ENCODE results near the gene TRIM41.

TRIM41 gene

DNA sequence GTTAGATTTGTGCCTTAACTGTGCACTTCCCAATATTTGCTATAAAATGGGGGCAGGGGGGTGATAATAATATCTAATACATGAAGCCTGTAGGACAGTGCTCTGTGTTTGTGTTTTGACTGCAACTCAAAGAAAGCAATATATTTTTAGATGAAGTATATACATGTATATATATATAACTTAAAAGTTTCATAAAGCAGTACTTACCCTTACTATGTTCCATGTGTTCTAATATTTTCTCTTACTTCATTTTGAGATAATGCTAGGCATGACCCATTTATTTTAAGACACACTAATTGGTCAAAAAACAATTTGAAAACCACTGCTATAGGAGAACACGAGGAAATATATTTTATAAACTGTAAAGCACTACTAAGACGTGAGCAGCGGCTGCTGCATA is 35.5 kb downstream of the TRIM41 start:
- ATAC-seq, result no peak
- TF ChIP-seq ZNF8 (CRISPR knock-in tag; IDR thresholded peaks at IDR 0.05), result no peak
- TF ChIP-seq TCF4 (CRISPR knock-in tag; IDR thresholded peaks at IDR 0.05; ENCODE audit: borderline replicate concordance), result no peak
- no peak for TF ChIP-seq GLIS3 (CRISPR knock-in tag; IDR thresholded peaks at IDR 0.05)
- no peak for TF ChIP-seq ZC3H10 (CRISPR knock-in tag; IDR thresholded peaks at IDR 0.05)
- TF ChIP-seq POU6F1 (CRISPR knock-in tag; IDR thresholded peaks at IDR 0.05; ENCODE audit: borderline replicate concordance, low read depth), result no peak
- no peak for TF ChIP-seq SNAI2 (CRISPR knock-in tag; IDR thresholded peaks at IDR 0.05)
- no peak for TF ChIP-seq ESRRG (CRISPR knock-in tag; IDR thresholded peaks at IDR 0.05)
- TF ChIP-seq CSRNP3 (CRISPR knock-in tag; IDR thresholded peaks at IDR 0.05), result no peak
- no peak for TF ChIP-seq PPARA (CRISPR knock-in tag; IDR thresholded peaks at IDR 0.05; ENCODE audit: borderline replicate concordance)
- TF ChIP-seq, protein P1, sequence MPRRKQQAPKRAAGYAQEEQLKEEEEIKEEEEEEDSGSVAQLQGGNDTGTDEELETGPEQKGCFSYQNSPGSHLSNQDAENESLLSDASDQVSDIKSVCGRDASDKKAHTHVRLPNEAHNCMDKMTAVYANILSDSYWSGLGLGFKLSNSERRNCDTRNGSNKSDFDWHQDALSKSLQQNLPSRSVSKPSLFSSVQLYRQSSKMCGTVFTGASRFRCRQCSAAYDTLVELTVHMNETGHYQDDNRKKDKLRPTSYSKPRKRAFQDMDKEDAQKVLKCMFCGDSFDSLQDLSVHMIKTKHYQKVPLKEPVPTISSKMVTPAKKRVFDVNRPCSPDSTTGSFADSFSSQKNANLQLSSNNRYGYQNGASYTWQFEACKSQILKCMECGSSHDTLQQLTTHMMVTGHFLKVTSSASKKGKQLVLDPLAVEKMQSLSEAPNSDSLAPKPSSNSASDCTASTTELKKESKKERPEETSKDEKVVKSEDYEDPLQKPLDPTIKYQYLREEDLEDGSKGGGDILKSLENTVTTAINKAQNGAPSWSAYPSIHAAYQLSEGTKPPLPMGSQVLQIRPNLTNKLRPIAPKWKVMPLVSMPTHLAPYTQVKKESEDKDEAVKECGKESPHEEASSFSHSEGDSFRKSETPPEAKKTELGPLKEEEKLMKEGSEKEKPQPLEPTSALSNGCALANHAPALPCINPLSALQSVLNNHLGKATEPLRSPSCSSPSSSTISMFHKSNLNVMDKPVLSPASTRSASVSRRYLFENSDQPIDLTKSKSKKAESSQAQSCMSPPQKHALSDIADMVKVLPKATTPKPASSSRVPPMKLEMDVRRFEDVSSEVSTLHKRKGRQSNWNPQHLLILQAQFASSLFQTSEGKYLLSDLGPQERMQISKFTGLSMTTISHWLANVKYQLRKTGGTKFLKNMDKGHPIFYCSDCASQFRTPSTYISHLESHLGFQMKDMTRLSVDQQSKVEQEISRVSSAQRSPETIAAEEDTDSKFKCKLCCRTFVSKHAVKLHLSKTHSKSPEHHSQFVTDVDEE (CRISPR knock-in tag; IDR thresholded peaks at IDR 0.05), result no peak
- TF ChIP-seq ISL1 (CRISPR knock-in tag; IDR thresholded peaks at IDR 0.05), result no peak
- no peak for TF ChIP-seq ZFP30 (CRISPR knock-in tag; IDR thresholded peaks at IDR 0.05)
- TF ChIP-seq, protein P2, sequence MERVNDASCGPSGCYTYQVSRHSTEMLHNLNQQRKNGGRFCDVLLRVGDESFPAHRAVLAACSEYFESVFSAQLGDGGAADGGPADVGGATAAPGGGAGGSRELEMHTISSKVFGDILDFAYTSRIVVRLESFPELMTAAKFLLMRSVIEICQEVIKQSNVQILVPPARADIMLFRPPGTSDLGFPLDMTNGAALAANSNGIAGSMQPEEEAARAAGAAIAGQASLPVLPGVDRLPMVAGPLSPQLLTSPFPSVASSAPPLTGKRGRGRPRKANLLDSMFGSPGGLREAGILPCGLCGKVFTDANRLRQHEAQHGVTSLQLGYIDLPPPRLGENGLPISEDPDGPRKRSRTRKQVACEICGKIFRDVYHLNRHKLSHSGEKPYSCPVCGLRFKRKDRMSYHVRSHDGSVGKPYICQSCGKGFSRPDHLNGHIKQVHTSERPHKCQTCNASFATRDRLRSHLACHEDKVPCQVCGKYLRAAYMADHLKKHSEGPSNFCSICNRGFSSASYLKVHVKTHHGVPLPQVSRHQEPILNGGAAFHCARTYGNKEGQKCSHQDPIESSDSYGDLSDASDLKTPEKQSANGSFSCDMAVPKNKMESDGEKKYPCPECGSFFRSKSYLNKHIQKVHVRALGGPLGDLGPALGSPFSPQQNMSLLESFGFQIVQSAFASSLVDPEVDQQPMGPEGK (CRISPR knock-in tag; IDR thresholded peaks at IDR 0.05; ENCODE audit: borderline replicate concordance), result no peak
- TF ChIP-seq OSR1 (CRISPR knock-in tag; IDR thresholded peaks at IDR 0.05), result no peak
- TF ChIP-seq BACH2 (CRISPR knock-in tag; IDR thresholded peaks at IDR 0.05; ENCODE audit: borderline replicate concordance), result no peak
- TF ChIP-seq RARB (CRISPR knock-in tag; IDR thresholded peaks at IDR 0.05), result no peak

DNA sequence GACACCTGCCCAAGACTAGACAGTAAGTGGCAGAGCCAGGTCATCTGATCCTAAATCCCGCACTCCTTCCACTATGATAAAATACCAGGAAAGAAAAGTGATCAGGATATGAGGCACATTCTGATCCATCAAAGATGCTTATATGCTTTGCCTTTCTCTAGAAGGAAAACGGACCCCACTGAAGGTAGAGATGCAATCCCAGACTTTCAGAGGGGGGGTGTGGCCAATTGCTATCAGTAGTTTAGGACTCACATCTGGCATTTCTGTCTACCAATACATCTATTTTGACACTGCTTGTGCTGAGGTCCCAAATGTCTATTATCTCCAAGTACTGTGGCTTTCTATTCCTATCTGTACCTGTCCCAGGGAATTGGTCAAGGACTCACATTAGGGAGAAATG is 36.2 kb downstream of the TRIM41 start:
- no peak for ATAC-seq
- no peak for TF ChIP-seq CSRNP3 (CRISPR knock-in tag; IDR thresholded peaks at IDR 0.05)
- no peak for TF ChIP-seq TCF4 (CRISPR knock-in tag; IDR thresholded peaks at IDR 0.05; ENCODE audit: borderline replicate concordance)
- no peak for TF ChIP-seq ZNF8 (CRISPR knock-in tag; IDR thresholded peaks at IDR 0.05)
- TF ChIP-seq, protein P3, sequence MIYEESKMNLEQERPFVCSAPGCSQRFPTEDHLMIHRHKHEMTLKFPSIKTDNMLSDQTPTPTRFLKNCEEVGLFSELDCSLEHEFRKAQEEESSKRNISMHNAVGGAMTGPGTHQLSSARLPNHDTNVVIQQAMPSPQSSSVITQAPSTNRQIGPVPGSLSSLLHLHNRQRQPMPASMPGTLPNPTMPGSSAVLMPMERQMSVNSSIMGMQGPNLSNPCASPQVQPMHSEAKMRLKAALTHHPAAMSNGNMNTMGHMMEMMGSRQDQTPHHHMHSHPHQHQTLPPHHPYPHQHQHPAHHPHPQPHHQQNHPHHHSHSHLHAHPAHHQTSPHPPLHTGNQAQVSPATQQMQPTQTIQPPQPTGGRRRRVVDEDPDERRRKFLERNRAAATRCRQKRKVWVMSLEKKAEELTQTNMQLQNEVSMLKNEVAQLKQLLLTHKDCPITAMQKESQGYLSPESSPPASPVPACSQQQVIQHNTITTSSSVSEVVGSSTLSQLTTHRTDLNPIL (CRISPR knock-in tag; IDR thresholded peaks at IDR 0.05; ENCODE audit: low read depth), result no peak
- TF ChIP-seq ZNF565 (CRISPR knock-in tag; conservative IDR thresholded peaks at IDR 0.05; ENCODE audit: low read depth), result no peak
- TF ChIP-seq TOX (CRISPR knock-in tag; IDR thresholded peaks at IDR 0.05; ENCODE audit: borderline replicate concordance), result no peak
- no peak for TF ChIP-seq ARNTL (CRISPR knock-in tag; IDR thresholded peaks at IDR 0.05; ENCODE audit: borderline replicate concordance, low read depth)
- no peak for TF ChIP-seq PPARA (CRISPR knock-in tag; IDR thresholded peaks at IDR 0.05; ENCODE audit: borderline replicate concordance)
- TF ChIP-seq ZFP3 (CRISPR knock-in tag; IDR thresholded peaks at IDR 0.05), result no peak
- TF ChIP-seq BACH2 (CRISPR knock-in tag; IDR thresholded peaks at IDR 0.05; ENCODE audit: borderline replicate concordance), result no peak
- TF ChIP-seq CSDC2 (CRISPR knock-in tag; IDR thresholded peaks at IDR 0.05), result no peak
- no peak for TF ChIP-seq RARB (CRISPR knock-in tag; IDR thresholded peaks at IDR 0.05)

Data from SK-N-SH treated with all-trans-retinoic acid at 6 μM for 48 hours (cell line).